Tibial artery (tissue), 4 donors: ENCODE data around the gene SLC29A3.

Experiments
- DNase-seq, 2 donors: peaks; one replicate each; pipeline ENCODE4 v3.0.0-alpha.2; 2019
- H3K27ac ChIP-seq, 2 donors: fragments of 200-600 bp; sonication (generic) in 1 of 2; 1 replicate in 1 of 2; 2 replicates in 1 of 2; pipeline ENCODE4 v1.5.1; 2018 to 2019; ENCODE audit warnings: mild to moderate bottlenecking in 1 of 2
- H3K27me3 ChIP-seq, 2 donors: fragments of 200-600 bp; sonication (generic) in 1 of 2; one replicate each; pipeline versions ENCODE4 v1.5.1 to v1.6.0; 2016 to 2019
- H3K36me3 ChIP-seq, 3 donors: fragments of 200-600 bp; sonication (generic) in 2 of 3; one replicate each; pipeline ENCODE4 v1.5.1; 2016 to 2019; ENCODE audit warnings: mild to moderate bottlenecking in 2 of 3
- H3K4me1 ChIP-seq, 4 donors: fragments of 200-600 bp; sonication (generic) in 2 of 4; 1 replicate in 3 of 4; 2 replicates in 1 of 4; pipeline ENCODE4 v1.5.1; 2016 to 2019
- H3K4me3 ChIP-seq, 2 donors: fragments of 200-600 bp; sonication (generic) in 1 of 2; 1 replicate in 1 of 2; 2 replicates in 1 of 2; pipeline ENCODE4 v1.5.1; 2018 to 2019; ENCODE audit warnings: mild to moderate bottlenecking in 2 of 2
- H3K9me3 ChIP-seq, 3 donors: fragments of 200-600 bp; sonication (generic) in 1 of 3; one replicate each; pipeline ENCODE4 v1.5.1; 2016 to 2019
- CTCF ChIP-seq, 2 experiments: fragments of 200-600 bp in 1 of 2; fragments of 450-650 bp in 1 of 2; IDR thresholded peaks; one replicate each; pipeline ENCODE4 v1.5.1; 2017 to 2019; ENCODE audit warnings: antibody characterized with exemption in 2 of 2, mild to moderate bottlenecking in 1 of 2, moderate library complexity in 1 of 2
- intact Hi-C: fragments of 100-400 bp; cut with DNase I; formaldehyde crosslinking; loops from one replicate; pipeline ENCODE4 v1.15.0; 2023; ENCODE audit warnings: low total_unique reads

SLC29A3 gene

DNA sequence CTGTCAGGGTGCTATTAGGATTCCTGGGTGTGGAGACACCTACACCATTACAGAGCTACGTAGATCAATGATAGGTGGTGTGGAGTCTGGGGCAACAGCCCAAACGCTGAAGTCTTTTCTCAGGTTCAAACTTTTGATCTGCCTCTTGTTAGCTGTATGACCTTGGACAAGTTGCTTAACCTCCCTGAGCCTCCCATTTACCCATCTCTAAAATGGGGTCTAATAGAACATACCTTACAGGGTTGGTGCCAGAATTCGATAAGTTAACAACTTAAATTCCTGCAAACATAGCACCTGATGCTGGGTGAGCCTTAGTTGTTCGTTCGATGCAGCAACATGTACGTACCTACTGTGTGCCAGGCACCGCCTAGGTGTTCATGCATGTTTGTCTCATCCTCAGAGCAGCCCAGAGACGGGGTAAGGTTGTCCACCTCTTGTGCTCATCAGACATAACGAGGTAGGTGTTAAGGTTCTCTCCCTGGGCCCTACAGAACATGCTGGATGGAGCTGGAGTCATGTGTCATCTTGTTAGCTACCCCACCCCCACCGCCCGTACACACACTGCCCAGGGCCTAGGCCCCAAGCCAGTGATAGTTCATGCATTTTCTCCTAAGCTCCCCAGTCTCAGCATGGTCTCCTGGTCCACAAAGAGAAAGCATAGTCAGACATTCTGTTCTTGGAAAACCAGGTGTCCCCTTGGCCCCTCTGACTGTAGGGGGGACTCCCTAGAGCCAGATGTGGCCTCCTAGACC is 41.0 kb upstream of the SLC29A3 start:
- H3K9me3 ChIP-seq, result no peaks in the 10 kb centered on the region
- H3K4me1 ChIP-seq, result no peaks in the 10 kb centered on the region
- H3K27ac ChIP-seq, result no peak overlapping the region
- intact Hi-C loops, result no loop called here
- no peak for TF ChIP-seq CTCF (IDR thresholded peaks at IDR 0.05)
- DNase-seq, result no peak
- H3K27me3 ChIP-seq, result no peaks in the 10 kb centered on the region
- H3K36me3 ChIP-seq, result peaks cover 0 to 8% (median 4%) of the 10 kb centered on the region in 3 donors
- H3K4me3 ChIP-seq, result no peak overlapping the region

DNA sequence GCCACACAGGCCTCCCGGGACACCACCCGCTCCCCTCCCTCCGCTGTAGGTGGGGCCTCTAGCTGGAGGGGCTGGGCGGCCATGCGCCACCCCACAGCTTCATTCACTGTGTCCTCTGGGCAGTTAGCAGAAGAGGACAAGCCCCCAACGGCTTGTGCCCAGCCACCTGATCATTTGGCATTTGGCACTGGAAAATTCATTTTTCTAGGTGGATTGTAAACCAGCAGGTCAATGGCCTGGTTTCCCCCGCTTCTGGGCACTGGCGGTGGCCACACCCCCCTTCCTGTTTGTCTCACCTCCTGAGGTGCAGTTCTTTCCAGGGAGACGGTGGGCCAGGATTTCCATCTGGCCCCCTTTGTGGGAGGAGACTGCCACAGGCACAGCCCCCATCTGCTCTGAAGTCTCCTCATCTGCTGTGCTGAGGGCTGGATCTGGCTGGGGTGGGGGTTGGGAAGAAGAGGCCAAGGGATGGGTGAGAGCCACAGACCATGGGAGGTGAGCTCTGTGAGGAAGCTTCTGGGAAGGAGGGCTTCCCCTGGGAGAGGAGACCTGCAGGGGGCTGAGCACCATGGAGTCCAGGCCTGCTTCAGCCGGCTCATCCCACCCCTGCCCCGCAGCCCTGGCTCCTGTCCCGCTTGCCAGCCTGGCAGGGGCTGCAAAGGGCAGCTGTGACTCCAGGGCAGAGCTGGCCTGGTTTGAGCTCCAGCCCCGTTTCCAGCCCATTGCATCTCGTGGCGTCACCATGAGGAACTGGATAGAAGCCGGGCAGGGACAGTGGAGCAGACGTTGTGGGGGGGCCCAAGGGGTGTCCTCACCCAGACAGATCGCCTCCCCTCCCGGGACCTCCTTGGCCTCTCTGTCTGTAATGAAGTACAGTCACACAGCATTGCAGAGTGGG is 40.1 kb upstream of the SLC29A3 start:
- H3K9me3 ChIP-seq, result no peaks in the 10 kb centered on the region
- no peak for DNase-seq
- H3K4me1 ChIP-seq, result no peaks in the 10 kb centered on the region
- no peak overlapping the region for H3K4me3 ChIP-seq
- H3K36me3 ChIP-seq, result peaks cover 0 to 8% (median 4%) of the 10 kb centered on the region in 3 donors
- no peaks in the 10 kb centered on the region for H3K27me3 ChIP-seq
- intact Hi-C loops, result no loop called here
- no peak for TF ChIP-seq CTCF (IDR thresholded peaks at IDR 0.05)
- H3K27ac ChIP-seq, result no peak overlapping the region

- Histone ChIP-seq H3K27me3 (no peaks in the 10 kb centered on the region), H3K4me1 (no peaks in the 10 kb centered on the region), H3K27ac (no peak overlapping the region), H3K36me3 (peaks cover 0 to 8% (median 4%) of the 10 kb centered on the region in 3 donors), H3K4me3 (no peak overlapping the region), H3K9me3 (no peaks in the 10 kb centered on the region)
- intact Hi-C loops, result no loop called here
- DNase-seq, result no peak
- TF ChIP-seq CTCF (IDR thresholded peaks at IDR 0.05), result no peak
These were observed 39.4 kb upstream of the SLC29A3 start for GRCh38 chr10:71279590-71280170.

DNA sequence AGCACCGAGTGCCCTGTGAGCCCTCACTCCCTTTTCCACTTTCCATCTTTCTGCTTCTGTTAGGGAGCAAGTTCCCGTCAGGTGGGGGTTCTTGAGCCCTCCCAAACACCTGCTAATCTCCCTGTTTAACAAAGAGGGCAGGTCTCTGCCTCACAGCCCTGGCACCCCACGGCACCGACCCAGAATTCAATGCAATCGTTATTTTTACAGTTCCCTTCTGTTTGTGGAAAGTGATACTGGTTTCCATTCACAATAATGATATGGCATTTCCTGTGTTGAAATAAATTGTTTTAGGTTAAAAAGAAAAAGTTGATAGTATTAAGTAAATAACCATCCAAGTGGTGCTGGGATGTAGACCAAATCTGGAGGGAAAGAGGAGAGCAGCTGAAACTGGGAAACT is 38.8 kb upstream of the SLC29A3 start:
- peaks cover 0 to 8% (median 4%) of the 10 kb centered on the region in 3 donors for H3K36me3 ChIP-seq
- intact Hi-C loops, result no loop called here
- no peak overlapping the region for H3K27ac ChIP-seq
- no peaks in the 10 kb centered on the region for H3K27me3 ChIP-seq
- no peak for DNase-seq
- no peaks in the 10 kb centered on the region for H3K4me1 ChIP-seq
- H3K9me3 ChIP-seq, result no peaks in the 10 kb centered on the region
- TF ChIP-seq CTCF (IDR thresholded peaks at IDR 0.05), result no peak
- H3K4me3 ChIP-seq, result no peak overlapping the region

DNA sequence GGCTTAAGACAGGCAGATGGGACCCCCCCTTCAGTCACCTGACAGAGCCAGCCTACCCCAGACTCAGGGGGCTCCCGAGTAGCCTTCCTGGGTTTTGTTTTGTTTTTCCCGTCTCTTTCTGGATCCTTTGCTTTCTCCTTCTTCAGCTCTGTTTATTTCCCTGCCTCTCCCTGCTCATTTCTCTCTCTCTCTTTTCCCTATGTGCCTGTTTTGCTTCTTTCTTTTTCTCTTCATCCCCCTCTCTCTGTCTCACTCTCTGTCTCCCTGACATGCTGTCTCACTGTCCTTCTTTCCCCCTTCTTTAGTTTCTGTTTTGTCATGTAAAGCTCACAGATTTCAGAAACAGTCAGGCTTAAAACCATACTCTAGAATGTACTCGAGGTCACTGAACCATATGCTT is 38.2 kb upstream of the SLC29A3 start:
- H3K27ac ChIP-seq, result no peak overlapping the region
- H3K36me3 ChIP-seq, result peaks cover 0 to 12% (median 5%) of the 10 kb centered on the region in 3 donors
- H3K27me3 ChIP-seq, result no peaks in the 10 kb centered on the region
- no peak overlapping the region for H3K4me3 ChIP-seq
- H3K4me1 ChIP-seq, result no peaks in the 10 kb centered on the region
- no peak for DNase-seq
- TF ChIP-seq CTCF (IDR thresholded peaks at IDR 0.05), result no peak
- intact Hi-C loops, result no loop called here
- no peaks in the 10 kb centered on the region for H3K9me3 ChIP-seq
